DND-41 (cell line): ENCODE data around the gene PGAM2.

Experiments used
- EZH2 ChIP-seq: IDR thresholded peaks from 3 replicates; pipeline ENCODE4 v1.6.1; 2012; ENCODE audit warnings: borderline replicate concordance, low read depth, mild to moderate bottlenecking, moderate library complexity, low read length, inconsistent platforms; ENCODE audit not compliant: severe bottlenecking
- TF ChIP-seq, protein P1 (sequence below): IDR thresholded peaks from 2 replicates; pipeline ENCODE4 v1.5.1; 2012; ENCODE audit warnings: borderline replicate concordance, low read length, moderate library complexity, mild to moderate bottlenecking; ENCODE audit not compliant: poor library complexity, severe bottlenecking; ENCODE audit errors: extremely low read depth

DNA sequence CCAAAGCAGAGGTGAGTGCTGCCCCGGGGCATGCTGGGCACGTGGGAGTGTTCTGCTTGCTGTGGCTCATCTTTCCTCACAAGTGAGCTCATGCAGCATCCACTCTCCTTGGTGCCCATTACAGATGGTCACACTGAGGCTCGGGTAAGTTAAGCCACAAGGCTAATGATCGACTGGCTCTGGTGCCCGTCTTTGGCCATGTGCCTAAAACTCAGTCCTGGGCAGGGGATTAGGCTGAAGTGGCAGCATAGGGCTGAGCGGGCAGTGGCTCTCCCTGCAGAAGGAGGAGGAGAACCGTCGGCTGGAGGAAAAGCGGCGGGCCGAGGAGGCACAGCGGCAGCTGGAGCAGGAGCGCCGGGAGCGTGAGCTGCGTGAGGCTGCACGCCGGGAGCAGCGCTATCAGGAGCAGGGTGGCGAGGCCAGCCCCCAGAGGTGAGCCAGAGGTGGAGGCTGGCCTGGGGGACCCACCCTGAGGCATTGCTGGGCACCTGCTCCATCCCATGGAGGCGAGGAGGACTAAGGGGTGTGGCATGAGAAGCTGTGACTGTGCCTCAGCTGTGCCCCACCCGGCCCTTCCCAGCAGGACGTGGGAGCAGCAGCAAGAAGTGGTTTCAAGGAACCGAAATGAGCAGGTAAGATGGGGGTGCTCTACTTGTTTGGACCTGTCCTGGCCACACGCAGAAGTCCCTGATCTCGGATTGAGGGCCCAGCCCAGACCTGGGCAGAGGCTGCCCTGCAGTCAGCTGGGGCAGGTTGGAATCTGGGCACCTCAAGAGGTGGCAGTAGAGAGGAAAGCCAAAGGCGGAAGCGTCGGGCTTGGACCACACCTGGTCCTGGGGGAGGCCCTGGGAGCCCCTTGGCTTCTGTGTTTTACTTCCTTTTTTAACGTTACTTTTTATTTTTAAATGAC is 7.3 kb downstream of the PGAM2 start:
- TF ChIP-seq, protein P1, sequence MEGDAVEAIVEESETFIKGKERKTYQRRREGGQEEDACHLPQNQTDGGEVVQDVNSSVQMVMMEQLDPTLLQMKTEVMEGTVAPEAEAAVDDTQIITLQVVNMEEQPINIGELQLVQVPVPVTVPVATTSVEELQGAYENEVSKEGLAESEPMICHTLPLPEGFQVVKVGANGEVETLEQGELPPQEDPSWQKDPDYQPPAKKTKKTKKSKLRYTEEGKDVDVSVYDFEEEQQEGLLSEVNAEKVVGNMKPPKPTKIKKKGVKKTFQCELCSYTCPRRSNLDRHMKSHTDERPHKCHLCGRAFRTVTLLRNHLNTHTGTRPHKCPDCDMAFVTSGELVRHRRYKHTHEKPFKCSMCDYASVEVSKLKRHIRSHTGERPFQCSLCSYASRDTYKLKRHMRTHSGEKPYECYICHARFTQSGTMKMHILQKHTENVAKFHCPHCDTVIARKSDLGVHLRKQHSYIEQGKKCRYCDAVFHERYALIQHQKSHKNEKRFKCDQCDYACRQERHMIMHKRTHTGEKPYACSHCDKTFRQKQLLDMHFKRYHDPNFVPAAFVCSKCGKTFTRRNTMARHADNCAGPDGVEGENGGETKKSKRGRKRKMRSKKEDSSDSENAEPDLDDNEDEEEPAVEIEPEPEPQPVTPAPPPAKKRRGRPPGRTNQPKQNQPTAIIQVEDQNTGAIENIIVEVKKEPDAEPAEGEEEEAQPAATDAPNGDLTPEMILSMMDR: no peak
- TF ChIP-seq EZH2: no peak
